ENCODE data around the gene RIN1. TPM values are rescaled to one million over a fixed set of nuclear protein-coding genes. Genes with fewer than 3 reads are reported as not detected.

Gene RIN1
- total RNA-seq, 4 donors from 2014 or later: 0.98 to 3.7 (median 3.3) TPM

- TF ChIP-seq CTCF (IDR thresholded peaks at IDR 0.05; ENCODE audit: low read depth): no peak
These were observed 25.3 kb upstream of the RIN1 start for GRCh38 chr11:66361502-66361941.

- TF ChIP-seq CTCF (IDR thresholded peaks at IDR 0.05; ENCODE audit: low read depth): no peak
These were observed 24.3 kb upstream of the RIN1 start for GRCh38 chr11:66360406-66361073.

DNA sequence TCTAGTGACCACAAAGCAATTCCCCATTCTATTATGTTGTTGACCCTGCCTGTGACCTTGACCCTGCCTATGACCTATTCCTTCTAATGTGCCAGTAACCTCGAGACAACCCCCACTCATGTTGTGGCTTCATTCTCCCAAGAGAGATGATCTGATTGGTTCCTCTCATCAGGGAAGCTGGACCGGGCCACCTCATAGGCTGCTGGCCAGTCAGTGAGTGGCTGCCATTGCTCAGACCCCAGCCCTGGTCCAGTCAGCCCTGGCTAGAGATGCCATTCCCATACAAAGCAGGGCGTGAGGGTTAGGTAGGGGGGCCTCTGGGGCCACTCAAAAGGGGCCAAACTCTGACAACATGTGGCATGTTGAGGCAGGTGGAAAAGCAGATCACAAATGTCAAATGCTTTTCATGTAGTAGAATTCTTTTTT lies 23.4 kb upstream of the RIN1 start:
- no peak for TF ChIP-seq CTCF (IDR thresholded peaks at IDR 0.05; ENCODE audit: low read depth)

DNA sequence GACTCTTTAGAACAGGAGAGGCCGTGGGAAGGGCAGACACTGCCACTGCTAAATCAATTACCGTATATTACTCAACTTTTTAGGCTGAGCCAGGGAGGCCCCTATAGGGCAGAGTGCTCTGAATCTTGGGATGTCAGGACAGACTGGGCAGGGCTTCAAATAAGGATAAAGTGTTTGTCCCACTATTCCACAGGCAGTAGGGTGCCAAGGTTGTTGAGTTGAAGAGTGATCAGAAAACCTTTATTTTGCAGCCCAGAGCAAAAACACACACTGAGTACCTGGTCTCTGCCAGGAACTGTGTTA lies 12.8 kb upstream of the RIN1 start:
- no peak for TF ChIP-seq CTCF (IDR thresholded peaks at IDR 0.05; ENCODE audit: low read depth)

DNA sequence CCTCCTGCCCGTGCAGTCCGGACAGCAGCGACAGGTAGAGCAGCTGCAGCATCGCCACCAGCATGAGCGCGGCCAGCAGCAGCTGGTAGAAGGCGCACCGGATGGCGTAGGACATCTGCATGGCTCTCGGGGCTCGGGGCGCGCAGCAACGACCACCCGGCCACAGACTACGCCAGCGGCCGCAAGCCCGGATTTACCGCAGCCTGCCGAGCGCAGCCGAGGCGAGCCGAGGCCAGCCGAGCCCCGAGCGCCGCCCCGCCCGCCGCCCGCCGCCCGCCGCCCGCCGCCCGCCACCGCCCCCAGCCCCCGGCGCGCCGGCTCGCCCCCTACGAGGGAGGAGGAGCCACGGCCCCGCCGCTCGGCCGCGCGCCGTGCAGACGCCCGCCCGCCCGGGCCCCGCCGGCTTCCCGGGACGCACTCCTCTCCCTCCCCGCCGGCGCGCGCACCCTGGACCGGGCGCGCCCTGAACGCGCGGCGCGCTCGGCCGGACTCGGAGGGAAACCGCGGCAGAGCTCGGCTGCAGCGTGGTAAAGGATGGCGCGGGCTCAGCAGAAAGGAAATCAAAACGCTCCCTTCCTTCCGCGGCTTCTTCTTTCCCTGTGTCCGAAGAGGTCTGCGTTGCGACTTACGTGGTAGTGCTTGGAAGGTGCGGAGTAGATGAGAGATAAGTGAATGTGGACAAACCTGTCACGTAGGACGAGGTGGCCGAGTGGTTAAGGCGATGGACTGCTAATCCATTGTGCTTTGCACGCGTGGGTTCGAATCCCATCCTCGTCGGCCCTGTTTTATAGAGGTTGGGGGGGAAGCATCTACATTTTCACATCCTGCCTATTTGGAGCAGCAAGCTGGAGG lies 11.4 kb upstream of the RIN1 start, which contains the start of gene B4GAT1:
Gene B4GAT1, minus strand, starts transcription at position 205 of the 852 bp plus-strand sequence. Its CDS starts 84 bp downstream, at position 121.
- no peak for TF ChIP-seq CTCF (IDR thresholded peaks at IDR 0.05; ENCODE audit: low read depth)

- no peak for TF ChIP-seq CTCF (IDR thresholded peaks at IDR 0.05; ENCODE audit: low read depth)
These were observed 10.5 kb upstream of the RIN1 start for GRCh38 chr11:66346476-66347424.
